NB4 (cell line): ENCODE data around the gene QSOX2.

Experiments
- DNase-seq: peaks from one replicate; pipeline ENCODE4 v3.0.0; 2010; ENCODE audit warnings: low read depth
- H3K4me3 ChIP-seq: one replicate; pipeline ENCODE4 v1.5.1; 2011; ENCODE audit warnings: mild to moderate bottlenecking, low read depth, low read length, moderate library complexity
- CTCF ChIP-seq: IDR thresholded peaks from one replicate; pipeline ENCODE4 v1.5.1; 2012; ENCODE audit warnings: low read depth, low read length
- MYC ChIP-seq: IDR thresholded peaks from 2 replicates; pipeline ENCODE4 v1.6.1; 2011; ENCODE audit warnings: low read depth, low read length
- POLR2A ChIP-seq: IDR thresholded peaks from 2 replicates; pipeline ENCODE4 v1.6.1; 2011; ENCODE audit warnings: mild to moderate bottlenecking; ENCODE audit not compliant: insufficient read length; ENCODE audit errors: extremely low read depth
- TF ChIP-seq, protein P1 (sequence below): IDR thresholded peaks from 2 replicates; pipeline ENCODE4 v1.6.1; 2011; ENCODE audit warnings: low read depth, low read length

Gene QSOX2

DNA sequence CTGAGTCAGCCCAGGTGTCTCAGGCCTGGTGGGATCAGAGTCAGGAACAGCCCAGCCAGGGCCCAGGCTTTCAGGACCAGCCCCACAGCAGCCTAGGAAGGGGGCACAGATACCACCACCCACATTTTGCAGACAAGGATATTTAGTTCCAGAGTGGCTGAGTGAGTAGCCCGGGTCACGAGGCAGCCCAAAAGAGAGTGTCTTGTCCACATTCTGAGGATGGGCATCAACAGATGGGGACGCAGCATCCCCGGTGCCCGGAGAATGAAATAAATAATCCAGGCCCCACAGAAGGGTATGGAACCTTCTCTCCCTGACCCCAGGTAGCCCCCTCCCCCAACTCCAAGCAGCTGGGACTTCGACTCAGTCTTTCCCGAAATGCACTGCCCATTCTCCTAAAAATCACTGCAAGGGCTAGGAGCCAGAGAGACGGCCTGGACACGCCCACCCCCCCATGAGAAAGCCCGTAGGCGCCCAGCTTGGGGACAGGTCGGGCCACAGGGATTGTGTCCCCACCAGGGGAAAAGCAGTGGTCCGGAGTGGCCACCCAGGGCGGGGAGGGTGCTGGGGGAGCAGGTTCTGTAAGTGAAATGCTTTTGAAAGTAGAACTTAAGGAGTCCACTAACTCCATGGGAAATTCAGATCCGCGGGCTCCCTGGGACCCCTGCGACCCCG, 47.5 kb downstream of the QSOX2 start:
- TF ChIP-seq POLR2A, result no peak
- TF ChIP-seq, protein P1, sequence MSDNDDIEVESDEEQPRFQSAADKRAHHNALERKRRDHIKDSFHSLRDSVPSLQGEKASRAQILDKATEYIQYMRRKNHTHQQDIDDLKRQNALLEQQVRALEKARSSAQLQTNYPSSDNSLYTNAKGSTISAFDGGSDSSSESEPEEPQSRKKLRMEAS, result no peak
- no peak for TF ChIP-seq CTCF
- TF ChIP-seq MYC, result no peak
- no peak overlapping the region for H3K4me3 ChIP-seq
- no peak for DNase-seq

DNA sequence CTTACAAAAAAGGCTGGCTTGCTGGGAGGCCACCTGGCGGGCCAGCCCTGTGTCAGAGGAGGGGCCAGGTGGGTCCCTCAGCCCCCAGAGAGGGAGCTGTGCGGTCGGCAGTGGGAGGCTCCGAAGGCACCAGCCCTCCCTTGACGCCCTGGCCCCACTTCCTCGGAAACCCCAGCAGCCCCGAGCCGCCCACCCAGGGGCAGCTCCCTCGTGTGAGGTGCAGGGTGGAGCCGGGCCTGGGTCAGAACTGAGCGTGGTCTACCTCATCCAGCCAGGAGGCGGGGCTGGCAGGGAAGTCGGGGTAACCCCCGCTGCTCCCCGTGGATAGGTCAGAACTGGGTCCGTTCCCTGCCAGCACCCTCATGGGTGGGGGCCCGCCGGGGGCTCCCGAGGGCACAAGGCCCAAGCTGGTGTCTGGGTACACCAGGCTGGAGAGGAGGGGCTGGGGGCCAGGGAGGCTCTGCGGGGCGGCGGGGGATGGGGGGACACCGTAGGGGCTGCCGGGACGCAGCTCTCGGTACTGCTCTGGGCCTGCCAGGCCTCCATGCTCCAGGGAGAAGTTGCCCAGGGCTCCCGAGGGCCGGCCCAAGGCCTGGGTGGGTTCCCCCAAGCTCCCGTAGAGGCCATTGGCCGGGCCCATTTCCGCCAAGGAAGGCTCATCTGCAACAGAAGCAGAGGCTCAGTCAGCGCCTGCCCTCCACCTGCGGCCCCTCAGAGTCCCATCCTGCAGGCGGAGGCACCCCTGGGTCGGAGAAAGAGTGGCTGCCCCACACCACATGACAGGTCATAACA, 48.3 kb downstream of the QSOX2 start:
- H3K4me3 ChIP-seq, result no peak overlapping the region
- TF ChIP-seq POLR2A (no peak), CTCF (no peak), MYC (no peak)
- TF ChIP-seq, protein P1, result no peak
- DNase-seq, result no peak

DNA sequence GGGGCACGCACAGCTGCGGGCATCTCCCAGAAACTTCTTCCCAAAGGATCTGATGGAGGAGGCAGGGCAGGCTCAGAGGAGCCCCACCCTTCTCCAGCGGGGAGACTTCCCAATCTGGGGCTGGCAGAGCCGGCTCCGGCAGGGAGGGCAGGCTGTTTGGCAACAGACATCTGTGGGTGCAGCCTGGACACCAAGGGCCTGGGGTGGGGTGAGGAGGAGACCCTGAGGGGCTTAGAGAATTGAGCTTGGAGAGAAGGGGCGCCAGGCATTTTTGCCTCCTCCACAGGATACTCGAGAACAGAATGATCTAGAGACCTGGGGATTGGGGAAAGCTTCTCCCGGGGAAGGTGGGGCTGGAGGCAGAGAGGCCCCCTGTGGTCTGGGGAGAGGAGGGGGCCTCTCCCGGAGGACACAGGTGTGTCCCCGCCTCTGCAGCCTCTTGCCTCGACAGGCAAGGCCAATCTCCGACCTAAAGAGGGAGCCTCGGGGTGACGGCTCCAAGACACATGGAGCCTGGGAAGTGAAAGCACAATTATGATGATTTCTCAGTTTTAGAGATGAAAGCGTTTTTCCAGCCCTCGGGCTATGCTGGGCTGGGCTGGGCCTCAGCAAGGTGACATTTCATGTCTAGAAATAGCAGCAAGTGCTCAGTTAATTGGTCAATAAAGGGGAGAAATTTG, 49.1 kb downstream of the QSOX2 start:
- no peak for DNase-seq
- no peak for TF ChIP-seq MYC
- H3K4me3 ChIP-seq, result no peak overlapping the region

- TF ChIP-seq, protein P1, result no peak
- TF ChIP-seq POLR2A, result no peak
- TF ChIP-seq MYC, result no peak
- TF ChIP-seq CTCF, result no peak
- DNase-seq, result no peak
- H3K4me3 ChIP-seq, result no peak overlapping the region
These were observed 51.1 kb downstream of the QSOX2 start for GRCh38 chr9:136194540-136194939.

DNA sequence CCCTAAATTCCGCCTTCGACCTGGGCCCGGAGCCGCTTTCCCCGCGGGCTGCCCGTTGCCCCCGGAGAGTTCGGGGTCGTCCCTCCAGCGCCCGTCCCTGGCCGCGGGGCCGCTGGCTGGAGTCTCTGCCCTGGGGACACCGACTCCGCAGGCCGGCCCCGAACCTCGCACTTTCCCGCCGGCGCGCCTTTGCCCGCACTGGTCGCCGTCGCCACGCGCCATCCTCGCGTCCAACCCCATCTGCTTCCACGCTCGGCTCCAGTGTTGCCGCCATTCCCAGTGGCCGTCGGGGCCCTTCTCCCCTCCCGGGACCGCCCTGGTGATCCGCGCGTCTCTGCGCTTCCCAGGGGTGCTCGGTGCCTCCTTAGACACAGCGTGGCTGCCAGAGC, 51.7 kb downstream of the QSOX2 start:
- DNase-seq, result no peak
- no peak for TF ChIP-seq CTCF
- TF ChIP-seq POLR2A, result no peak
- no peak for TF ChIP-seq MYC
- TF ChIP-seq, protein P1, result no peak
- H3K4me3 ChIP-seq, result no peak overlapping the region

DNA sequence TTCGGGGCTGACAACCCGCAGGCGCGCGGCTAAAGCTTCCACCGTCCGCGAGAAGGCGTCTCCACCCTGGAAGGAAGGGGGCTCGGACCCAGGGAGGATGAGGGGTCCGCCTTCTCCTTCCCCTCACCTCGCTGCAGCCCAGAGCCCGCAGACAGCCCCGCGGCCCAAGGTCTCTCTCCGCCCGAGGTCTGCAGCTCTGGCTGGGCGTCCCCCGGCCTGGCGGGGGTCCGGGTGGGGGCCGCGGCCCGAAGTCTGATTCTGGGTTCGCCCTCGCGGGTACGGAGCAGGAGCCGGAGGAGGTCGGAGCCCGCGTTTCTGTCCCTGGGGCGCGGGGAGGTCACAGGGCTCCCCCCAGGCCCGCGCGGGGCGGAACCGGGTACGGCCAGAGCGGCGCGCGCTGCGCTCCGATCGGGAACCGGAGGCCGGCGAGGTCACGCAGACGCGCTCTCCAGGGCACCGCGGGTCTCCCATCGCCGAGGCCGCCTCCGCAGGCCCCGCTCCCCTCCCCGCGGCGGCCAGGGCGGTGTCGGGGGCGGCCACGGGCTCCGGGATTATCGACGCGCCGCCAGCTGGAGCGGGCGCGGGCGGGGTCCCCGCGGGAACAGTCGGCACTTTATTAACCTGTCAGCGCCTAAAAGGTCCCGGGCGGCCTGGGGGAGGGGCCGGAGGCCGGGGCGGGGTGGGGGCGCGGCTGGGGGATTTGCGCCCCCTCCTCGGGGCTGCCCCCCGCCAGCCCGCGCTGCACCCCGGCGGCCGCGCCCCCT, 52.3 kb downstream of the QSOX2 start:
- DNase-seq, result no peak
- no peak for TF ChIP-seq MYC
- no peak for TF ChIP-seq POLR2A
- TF ChIP-seq, protein P1, result no peak
- no peak overlapping the region for H3K4me3 ChIP-seq
